ENCODE results near the gene MRFAP1. TPM values are rescaled to one million over a fixed set of nuclear protein-coding genes. Genes with fewer than 3 reads are reported as not detected.

MRFAP1 gene
- total and polyA plus RNA-seq, 2 donors (not counting 1 experiment from before 2014, with no cell fraction given), result 54.8 to 113 TPM

- peaks cover 8% of the 10 kb centered on the region for H3K4me1 Mint-ChIP-seq
- H3K9ac ChIP-seq (ENCODE audit: low read length), result no peak overlapping the region
- no peak overlapping the region for H3K4me3 Mint-ChIP-seq
- H3K4me1 ChIP-seq (ENCODE audit: control insufficient read depth in 2 of 2, insufficient read depth in 2 of 2, low read length in 2 of 2), result peaks cover 0 to 12% of the 10 kb centered on the region in 2 donors
- ChIA-PET CTCF (no interaction called here), POLR2A (no interaction called here)
- TF ChIP-seq CTCF (IDR thresholded peaks at IDR 0.05) (no peak), EZH2 (IDR thresholded peaks at IDR 0.05; ENCODE audit: borderline replicate concordance, insufficient read depth, low read depth, low read length, poor library complexity, severe bottlenecking) (no peak)
- H3K9me3 ChIP-seq (ENCODE audit: control extremely low read depth in 1 of 3, control insufficient read depth in 2 of 3, insufficient read depth in 1 of 3, low read length in 2 of 3), result peaks cover 0 to 2% (median 0%) of the 10 kb centered on the region in 3 donors
- no peaks in the 10 kb centered on the region for H3K27me3 Mint-ChIP-seq
- peaks cover under 1 to 56% of the 10 kb centered on the region in 2 experiments for H3K36me3 ChIP-seq (replicated peaks in 1 of 2; ENCODE audit: control extremely low read depth in 1 of 2, control insufficient read depth in 1 of 2, extremely low read depth in 1 of 2, insufficient read depth in 2 of 2, low read length in 1 of 2)
- H3K9me3 Mint-ChIP-seq (ENCODE audit: insufficient read depth), result no peaks in the 10 kb centered on the region
- H3K27ac ChIP-seq (ENCODE audit: low read length in 2 of 2), result no peak overlapping the region
- no peak overlapping the region for H2AFZ ChIP-seq (ENCODE audit: insufficient read depth, low read depth, low read length, poor library complexity, severe bottlenecking)
- 97% methylated on average over 13 of the region's 16 CpGs for WGBS (ENCODE audit: insufficient coverage)
- no peak for ATAC-seq (ENCODE audit: low read depth)
- no peak overlapping the region for H3K4me3 ChIP-seq (ENCODE audit: control extremely low read depth in 1 of 5, extremely low read depth in 1 of 5, insufficient read depth in 1 of 5, low read depth in 2 of 5, low read length in 4 of 5)
- no peak overlapping the region for H3K27ac Mint-ChIP-seq
- no peaks in the 10 kb centered on the region for H3K27me3 ChIP-seq (replicated peaks in 1 of 4; ENCODE audit: control extremely low read depth in 1 of 4, control insufficient read depth in 3 of 4, insufficient read depth in 4 of 4, low read length in 3 of 4)
- H3K79me2 ChIP-seq (ENCODE audit: control insufficient read depth, insufficient read depth, low read length), result no peaks in the 10 kb centered on the region
- H4K20me1 ChIP-seq (ENCODE audit: control insufficient read depth, insufficient read depth, low read length, poor library complexity, severe bottlenecking), result no peaks in the 10 kb centered on the region
- H3K4me2 ChIP-seq (replicated peaks; ENCODE audit: low read depth, low read length, poor library complexity, severe bottlenecking), result no peak overlapping the region
- intact Hi-C loops (cut with micrococcal nuclease), result no loop called here
- DNase-seq, result no peak
Observed at GRCh38 chr4:6592804-6593563, 47.5 kb upstream of the MRFAP1 start.

- intact Hi-C loops (cut with micrococcal nuclease), result no loop called here
- H3K79me2 ChIP-seq (ENCODE audit: control insufficient read depth, insufficient read depth, low read length), result no peaks in the 10 kb centered on the region
- no peak overlapping the region for H2AFZ ChIP-seq (ENCODE audit: insufficient read depth, low read depth, low read length, poor library complexity, severe bottlenecking)
- H3K4me1 ChIP-seq (ENCODE audit: control insufficient read depth in 2 of 2, insufficient read depth in 2 of 2, low read length in 2 of 2), result peaks cover 0 to 12% of the 10 kb centered on the region in 2 donors
- peaks cover 0 to 62% of the 10 kb centered on the region in 2 experiments for H3K36me3 ChIP-seq (replicated peaks in 1 of 2; ENCODE audit: control extremely low read depth in 1 of 2, control insufficient read depth in 1 of 2, extremely low read depth in 1 of 2, insufficient read depth in 2 of 2, low read length in 1 of 2)
- ChIA-PET POLR2A (no interaction called here), CTCF (no interaction called here)
- ATAC-seq (ENCODE audit: low read depth), result no peak
- H3K9me3 Mint-ChIP-seq (ENCODE audit: insufficient read depth), result no peaks in the 10 kb centered on the region
- no peak for DNase-seq
- peaks cover 0 to 2% (median 0%) of the 10 kb centered on the region in 3 donors for H3K9me3 ChIP-seq (ENCODE audit: control extremely low read depth in 1 of 3, control insufficient read depth in 2 of 3, insufficient read depth in 1 of 3, low read length in 2 of 3)
- H3K4me2 ChIP-seq (replicated peaks; ENCODE audit: low read depth, low read length, poor library complexity, severe bottlenecking), result no peak overlapping the region
- peaks cover 8% of the 10 kb centered on the region for H3K4me1 Mint-ChIP-seq
- H3K27ac ChIP-seq (ENCODE audit: low read length in 2 of 2), result no peak overlapping the region
- no peaks in the 10 kb centered on the region for H4K20me1 ChIP-seq (ENCODE audit: control insufficient read depth, insufficient read depth, low read length, poor library complexity, severe bottlenecking)
- H3K9ac ChIP-seq (ENCODE audit: low read length), result no peak overlapping the region
- no peak overlapping the region for H3K4me3 ChIP-seq (ENCODE audit: control extremely low read depth in 1 of 5, extremely low read depth in 1 of 5, insufficient read depth in 1 of 5, low read depth in 2 of 5, low read length in 4 of 5)
- no peaks in the 10 kb centered on the region for H3K27me3 Mint-ChIP-seq
- TF ChIP-seq CTCF (IDR thresholded peaks at IDR 0.05) (no peak), EZH2 (IDR thresholded peaks at IDR 0.05; ENCODE audit: borderline replicate concordance, insufficient read depth, low read depth, low read length, poor library complexity, severe bottlenecking) (no peak)
- H3K4me3 Mint-ChIP-seq, result no peak overlapping the region
- H3K27me3 ChIP-seq (replicated peaks in 1 of 4; ENCODE audit: control extremely low read depth in 1 of 4, control insufficient read depth in 3 of 4, insufficient read depth in 4 of 4, low read length in 3 of 4), result no peaks in the 10 kb centered on the region
- whole genome bisulfite sequencing (ENCODE audit: insufficient coverage), result 100% methylated on average over 15 of the region's 22 CpGs
- no peak overlapping the region for H3K27ac Mint-ChIP-seq
Observed at GRCh38 chr4:6594341-6594740, 46.1 kb upstream of the MRFAP1 start.

All from B cell (primary cell).